ENCODE data around the gene GRIN2A. TPM values are rescaled to one million over a fixed set of nuclear protein-coding genes. Genes with fewer than 3 reads are reported as not detected.

Gene GRIN2A
- total RNA-seq, 4 donors from 2014 or later = 0.35 to 7.4 (median 1.5) TPM

- no peak for TF ChIP-seq POLR2A (IDR thresholded peaks at IDR 0.05)
- TF ChIP-seq, protein P1, sequence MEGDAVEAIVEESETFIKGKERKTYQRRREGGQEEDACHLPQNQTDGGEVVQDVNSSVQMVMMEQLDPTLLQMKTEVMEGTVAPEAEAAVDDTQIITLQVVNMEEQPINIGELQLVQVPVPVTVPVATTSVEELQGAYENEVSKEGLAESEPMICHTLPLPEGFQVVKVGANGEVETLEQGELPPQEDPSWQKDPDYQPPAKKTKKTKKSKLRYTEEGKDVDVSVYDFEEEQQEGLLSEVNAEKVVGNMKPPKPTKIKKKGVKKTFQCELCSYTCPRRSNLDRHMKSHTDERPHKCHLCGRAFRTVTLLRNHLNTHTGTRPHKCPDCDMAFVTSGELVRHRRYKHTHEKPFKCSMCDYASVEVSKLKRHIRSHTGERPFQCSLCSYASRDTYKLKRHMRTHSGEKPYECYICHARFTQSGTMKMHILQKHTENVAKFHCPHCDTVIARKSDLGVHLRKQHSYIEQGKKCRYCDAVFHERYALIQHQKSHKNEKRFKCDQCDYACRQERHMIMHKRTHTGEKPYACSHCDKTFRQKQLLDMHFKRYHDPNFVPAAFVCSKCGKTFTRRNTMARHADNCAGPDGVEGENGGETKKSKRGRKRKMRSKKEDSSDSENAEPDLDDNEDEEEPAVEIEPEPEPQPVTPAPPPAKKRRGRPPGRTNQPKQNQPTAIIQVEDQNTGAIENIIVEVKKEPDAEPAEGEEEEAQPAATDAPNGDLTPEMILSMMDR (IDR thresholded peaks at IDR 0.05) = no peak
Observed at GRCh38 chr16:10040136-10041080, 141.8 kb downstream of the GRIN2A start.

DNA sequence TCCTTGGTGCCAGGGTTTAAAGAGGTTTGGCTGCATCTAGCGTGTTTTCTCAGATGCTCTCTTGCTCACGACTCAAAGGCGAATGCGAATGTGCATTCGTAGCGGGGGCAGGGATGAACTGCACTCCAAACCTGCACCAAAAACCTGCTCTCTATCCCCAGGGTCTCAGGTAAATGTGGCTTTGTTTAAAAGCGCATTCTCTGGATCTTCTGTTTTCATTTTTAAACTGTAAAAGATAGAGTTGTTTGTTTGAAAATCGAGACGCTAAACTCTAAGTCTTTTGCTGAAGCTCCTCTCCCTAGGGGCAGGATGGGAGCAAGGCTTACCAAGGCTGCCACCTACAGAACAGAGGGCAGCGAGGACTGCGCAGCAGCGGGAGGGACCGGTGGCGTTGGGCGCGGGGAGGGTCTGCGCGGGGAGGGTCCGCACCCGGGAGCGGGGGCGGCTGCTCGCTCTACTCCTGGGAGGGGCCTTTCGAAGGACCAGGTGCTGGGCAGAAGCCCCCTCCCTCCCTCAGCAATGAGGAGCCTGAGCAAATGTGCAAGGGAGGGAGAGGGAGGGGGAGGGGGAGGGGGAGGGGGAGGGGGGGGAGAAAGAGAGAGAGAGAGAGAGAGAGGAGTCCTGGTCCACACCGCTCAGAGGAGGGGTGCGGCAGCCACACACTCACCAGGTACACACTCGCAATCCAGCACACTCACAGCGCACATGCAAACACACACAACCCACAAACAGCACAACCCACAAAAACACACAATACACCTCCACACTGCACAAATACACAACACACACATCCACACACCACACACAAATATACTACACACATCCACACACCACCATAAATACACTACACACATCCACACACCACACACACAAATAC is 142.8 kb downstream of the GRIN2A start:
- TF ChIP-seq POLR2A (IDR thresholded peaks at IDR 0.05) = no peak
- TF ChIP-seq, protein P1 (IDR thresholded peaks at IDR 0.05) = no peak
- Histone ChIP-seq H3K27ac (peak overlapping the region in 1 of 4 donors; percentile 11), H3K4me1 (no peaks in the 10 kb centered on the region), H3K4me3 (peak overlapping the region in 1 of 4 donors; percentile 13), H3K9me3 (no peaks in the 10 kb centered on the region), H3K27me3 (no peaks in the 10 kb centered on the region), H3K36me3 (no peaks in the 10 kb centered on the region)
- DNase-seq = no peak

More at GRCh38 chr16:10040136-10041080, 141.8 kb downstream of the GRIN2A start:
- Histone ChIP-seq H3K9me3 (no peaks in the 10 kb centered on the region), H3K27ac (no peak overlapping the region), H3K4me3 (no peak overlapping the region), H3K4me1 (no peaks in the 10 kb centered on the region), H3K27me3 (no peaks in the 10 kb centered on the region), H3K36me3 (no peaks in the 10 kb centered on the region)
- DNase-seq = no peak

DNA sequence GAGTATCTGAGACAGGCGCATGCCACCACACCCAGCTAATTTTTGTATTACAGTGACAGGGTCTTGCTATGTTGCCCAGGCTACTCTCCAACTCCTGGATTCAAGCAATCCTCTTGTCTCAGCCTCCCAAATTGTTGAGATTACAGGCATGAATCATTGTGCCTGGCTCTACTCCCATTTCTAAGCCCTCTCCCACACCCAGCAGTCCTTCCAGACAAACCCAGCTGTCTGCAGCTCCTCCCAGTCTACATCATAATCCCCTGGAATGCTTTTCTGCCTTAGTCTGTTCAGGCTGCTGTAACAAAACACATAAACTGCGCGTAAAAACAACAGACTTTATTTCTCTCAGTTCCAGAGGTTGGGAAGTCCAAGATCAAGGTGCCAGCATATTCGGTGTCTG is 144.5 kb downstream of the GRIN2A start:
- no peaks in the 10 kb centered on the region for H3K9me3 ChIP-seq
- TF ChIP-seq, protein P1 (IDR thresholded peaks at IDR 0.05) = no peak
- TF ChIP-seq POLR2A (IDR thresholded peaks at IDR 0.05) = no peak
- H3K27me3 ChIP-seq = no peaks in the 10 kb centered on the region
- DNase-seq = no peak
- H3K4me1 ChIP-seq = no peaks in the 10 kb centered on the region
- no peak overlapping the region for H3K4me3 ChIP-seq
- H3K27ac ChIP-seq = no peak overlapping the region
- no peaks in the 10 kb centered on the region for H3K36me3 ChIP-seq

GRCh38 chr16:10036956-10037355 is 145.3 kb downstream of the GRIN2A start:
- no peak for DNase-seq
- TF ChIP-seq, protein P1 (IDR thresholded peaks at IDR 0.05) = no peak
- TF ChIP-seq POLR2A (IDR thresholded peaks at IDR 0.05) = no peak
- H3K4me3 ChIP-seq = no peak overlapping the region
- H3K9me3 ChIP-seq = no peaks in the 10 kb centered on the region
- H3K36me3 ChIP-seq = no peaks in the 10 kb centered on the region
- H3K27ac ChIP-seq = no peak overlapping the region
- no peaks in the 10 kb centered on the region for H3K4me1 ChIP-seq
- H3K27me3 ChIP-seq = no peaks in the 10 kb centered on the region

DNA sequence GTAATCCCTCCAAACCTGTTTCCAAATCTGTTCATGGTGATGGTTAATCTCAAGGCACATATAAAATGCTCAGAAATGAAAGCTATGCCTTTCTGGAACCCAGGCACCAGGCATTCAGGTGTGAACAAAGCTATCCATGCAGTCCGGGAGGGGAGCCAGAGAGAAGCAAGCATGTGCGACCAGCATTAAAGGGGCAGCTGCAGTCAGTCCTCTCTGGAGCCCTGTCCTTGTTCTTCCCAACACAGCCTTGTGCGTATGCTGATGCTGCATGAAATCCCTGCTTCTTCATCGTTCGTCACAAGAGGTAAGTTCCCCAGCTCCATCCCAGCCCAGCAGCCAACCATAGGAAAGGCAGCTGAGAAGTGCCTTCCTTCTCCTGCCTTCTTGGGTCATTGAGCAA is 148.7 kb downstream of the GRIN2A start:
- no peaks in the 10 kb centered on the region for H3K27me3 ChIP-seq
- H3K27ac ChIP-seq = no peak overlapping the region
- no peak overlapping the region for H3K4me3 ChIP-seq
- no peaks in the 10 kb centered on the region for H3K4me1 ChIP-seq
- TF ChIP-seq POLR2A (IDR thresholded peaks at IDR 0.05) = no peak
- TF ChIP-seq, protein P1 (IDR thresholded peaks at IDR 0.05) = no peak
- no peak for DNase-seq
- no peaks in the 10 kb centered on the region for H3K36me3 ChIP-seq
- no peaks in the 10 kb centered on the region for H3K9me3 ChIP-seq

Data from Peyer's patch (tissue), 4 donors.